GM03348 (cell line): ENCODE data around the gene PLEKHA6.
"Not testable (repeated sequence)": the region's sequence is repeated elsewhere in the genome, so short reads cannot be mapped to it uniquely, and the experiment has no call there.

ENCODE experiments used
- DNase-seq: peaks from one replicate; pipeline ENCODE4 v3.0.0; 2012; ENCODE audit warnings: low spot score

The PLEKHA6 gene

GRCh38 chr1:204337583-204337982 lies 22.1 kb downstream of the PLEKHA6 start:
- no peak for DNase-seq

GRCh38 chr1:204337036-204337429 lies 22.7 kb downstream of the PLEKHA6 start:
- DNase-seq, result no peak

- DNase-seq, result no peak
Observed at GRCh38 chr1:204336421-204337035, 23.2 kb downstream of the PLEKHA6 start.

- DNase-seq, result no peak
Observed at GRCh38 chr1:204335533-204335932, 24.2 kb downstream of the PLEKHA6 start.

- no peak for DNase-seq
Observed at GRCh38 chr1:204335085-204335484, 24.6 kb downstream of the PLEKHA6 start.

- no peak for DNase-seq
Observed at GRCh38 chr1:204334455-204334854, 25.3 kb downstream of the PLEKHA6 start.

GRCh38 chr1:204333427-204333826 lies 26.3 kb downstream of the PLEKHA6 start:
- DNase-seq, result no peak

GRCh38 chr1:204331847-204332487 lies 27.8 kb downstream of the PLEKHA6 start:
- DNase-seq, result no peak

- no peak for DNase-seq
Observed at GRCh38 chr1:204331275-204331674, 28.5 kb downstream of the PLEKHA6 start.

- not testable (repeated sequence) for DNase-seq
Observed at GRCh38 chr1:204327870-204328269, 31.9 kb downstream of the PLEKHA6 start.

GRCh38 chr1:204327359-204327758 lies 32.4 kb downstream of the PLEKHA6 start:
- no peak for DNase-seq

- DNase-seq, result no peak
Observed at GRCh38 chr1:204326771-204327300, 32.9 kb downstream of the PLEKHA6 start.

- no peak for DNase-seq
Observed at GRCh38 chr1:204325944-204326343, 33.8 kb downstream of the PLEKHA6 start.

GRCh38 chr1:204323887-204324286 lies 35.8 kb downstream of the PLEKHA6 start:
- peak; percentile 39 for DNase-seq

- no peak for DNase-seq
Observed at GRCh38 chr1:204322339-204322868, 37.3 kb downstream of the PLEKHA6 start.

- DNase-seq, result peak; percentile 65
Observed at GRCh38 chr1:204321665-204322064, 38.1 kb downstream of the PLEKHA6 start.

- DNase-seq, result no peak
Observed at GRCh38 chr1:204321051-204321450, 38.7 kb downstream of the PLEKHA6 start.

- peak; percentile 43 for DNase-seq
Observed at GRCh38 chr1:204320382-204320804, 39.3 kb downstream of the PLEKHA6 start.

- DNase-seq, result peak; percentile 67
Observed at GRCh38 chr1:204319462-204319861, 40.3 kb downstream of the PLEKHA6 start.

GRCh38 chr1:204319027-204319426 lies 40.7 kb downstream of the PLEKHA6 start:
- DNase-seq, result no peak

- DNase-seq, result no peak
Observed at GRCh38 chr1:204318324-204318723, 41.4 kb downstream of the PLEKHA6 start.

- DNase-seq, result no peak
Observed at GRCh38 chr1:204317170-204317569, 42.6 kb downstream of the PLEKHA6 start.

- no peak for DNase-seq
Observed at GRCh38 chr1:204316164-204316563, 43.6 kb downstream of the PLEKHA6 start.
